NCI-H82 treated with DMSO at 0.1 percent for 48 hours (cell line): ENCODE results near the gene CNFN.
"Not testable (repeated sequence)": the region's sequence is repeated elsewhere in the genome, so short reads cannot be mapped to it uniquely, and the experiment has no call there.

ENCODE experiments used
- DNase-seq: peaks from one replicate; lab custom pipeline; 2025; ENCODE audit not compliant: unreplicated experiment; lab: John Stamatoyannopoulos, UW

The CNFN gene

GRCh38 chr19:42352301-42353259 lies 37.5 kb downstream of the CNFN start:
- no peak for DNase-seq

GRCh38 chr19:42351079-42351735 lies 38.9 kb downstream of the CNFN start:
- DNase-seq: no peak

- DNase-seq: no peak
These were observed 39.7 kb downstream of the CNFN start for GRCh38 chr19:42350417-42350816.

GRCh38 chr19:42349378-42350107 lies 40.6 kb downstream of the CNFN start:
- no peak for DNase-seq

GRCh38 chr19:42348211-42348610 lies 41.9 kb downstream of the CNFN start:
- no peak for DNase-seq

- DNase-seq: no peak
These were observed 44.8 kb downstream of the CNFN start for GRCh38 chr19:42345191-42345812.

GRCh38 chr19:42344336-42344893 lies 45.7 kb downstream of the CNFN start:
- no peak for DNase-seq

GRCh38 chr19:42343344-42344110 lies 46.6 kb downstream of the CNFN start:
- DNase-seq: no peak

GRCh38 chr19:42339922-42340321 lies 50.2 kb downstream of the CNFN start:
- DNase-seq: not testable (repeated sequence)

- not testable (repeated sequence) for DNase-seq
These were observed 50.8 kb downstream of the CNFN start for GRCh38 chr19:42339126-42339860.
